Ramos (cell line): ENCODE measurements around the gene GPATCH1.

Experiments
- in situ Hi-C: fragments of 300-500 bp; cut with MboI; formaldehyde crosslinking; loops from one replicate; pipeline ENCODE4 v1.14.3; 2022; ENCODE audit warnings: low sequenced_read_pairs; ENCODE audit not compliant: unreplicated experiment

The GPATCH1 gene

DNA sequence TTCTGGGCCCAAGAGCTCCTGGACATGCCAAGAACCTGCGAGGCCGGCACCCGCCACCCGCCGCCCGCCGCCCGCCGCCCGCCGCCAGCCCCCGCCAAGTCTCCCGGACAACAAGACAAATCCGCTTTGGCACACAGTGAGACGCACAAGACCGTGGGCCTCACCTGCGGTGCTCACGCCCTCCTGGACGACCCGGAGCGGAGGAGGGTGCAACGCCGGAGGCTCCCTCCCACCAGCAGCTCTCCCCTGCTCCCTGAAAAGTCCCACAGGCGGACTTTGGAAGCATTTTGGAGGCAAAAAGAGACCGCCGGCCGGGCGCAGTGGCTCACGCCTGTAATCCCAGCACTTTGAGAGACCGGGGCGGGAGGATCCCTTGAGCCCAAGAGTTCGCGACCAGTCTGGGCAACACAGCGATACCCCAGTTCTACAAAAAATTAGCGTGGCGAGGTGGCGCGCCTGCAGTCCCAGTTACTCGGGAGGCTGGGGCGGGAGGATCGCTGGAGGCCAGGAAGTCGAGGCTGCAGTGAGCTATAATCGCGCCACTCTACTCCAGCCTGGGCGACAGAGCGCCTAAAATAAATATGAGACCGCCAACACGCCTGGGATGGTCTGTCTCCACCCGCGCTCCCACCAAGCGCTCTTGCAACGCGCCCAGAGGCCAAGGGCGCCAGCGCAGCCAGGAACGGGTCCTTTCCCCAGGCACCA is 17.1 kb upstream of the GPATCH1 start:
- in situ Hi-C loops = no loop called here

DNA sequence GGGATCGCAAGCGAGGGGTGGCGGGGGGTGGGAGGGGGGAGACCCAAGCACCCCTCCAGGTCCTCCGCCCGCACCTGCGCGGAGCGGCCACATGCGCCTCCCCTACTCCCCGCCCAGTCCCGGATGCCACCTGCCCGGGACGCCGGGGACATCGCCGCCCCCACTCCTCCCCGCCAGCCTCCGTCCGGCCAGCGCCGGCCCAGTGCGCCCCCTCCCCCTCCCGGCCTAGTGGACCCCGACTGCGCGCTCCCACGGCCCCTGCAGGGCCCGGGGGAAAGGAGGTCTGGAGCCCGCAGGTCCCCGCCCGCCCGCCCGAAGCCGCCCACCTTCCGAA is 16.6 kb upstream of the GPATCH1 start:
- in situ Hi-C loops = no loop called here

DNA sequence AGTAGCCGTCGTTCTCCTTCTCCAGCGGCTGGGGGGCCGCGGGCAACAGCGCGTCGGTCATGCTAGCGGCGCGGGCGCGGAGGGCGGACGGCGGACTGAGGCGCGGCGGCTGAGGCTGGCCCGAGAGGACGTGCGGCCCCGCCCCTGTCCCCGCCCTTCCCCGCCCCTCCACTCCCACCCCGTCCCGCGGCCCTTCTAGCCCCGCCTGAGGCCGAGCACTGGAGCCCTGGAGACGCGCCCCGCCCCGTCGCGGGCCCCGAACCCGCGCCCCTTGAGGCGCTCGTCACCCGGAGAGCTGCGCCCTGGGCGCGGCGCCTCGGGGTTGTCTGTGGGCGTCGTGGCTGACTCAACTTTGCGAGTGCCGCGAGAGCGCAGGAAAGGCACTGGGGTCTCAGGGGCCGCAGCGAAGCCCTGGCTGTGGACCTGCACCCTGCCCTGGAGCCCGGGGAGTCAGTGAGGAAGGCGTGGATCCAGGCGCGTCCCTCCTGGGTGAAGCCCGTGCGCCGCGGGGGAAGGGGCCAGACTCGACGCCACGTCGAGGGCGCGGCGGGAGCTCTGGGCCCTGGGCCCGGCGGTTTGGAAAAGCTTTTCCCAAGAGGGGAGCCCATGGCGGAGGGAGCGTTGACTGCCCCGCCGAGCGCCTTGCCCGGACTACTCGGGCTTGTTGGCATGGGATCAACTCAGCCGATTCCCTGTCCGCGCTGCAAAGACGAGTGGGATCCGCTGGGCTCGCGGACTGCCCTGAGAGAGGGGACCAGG is 16.0 kb upstream of the GPATCH1 start, which contains the start of gene RHPN2:
Gene RHPN2 (minus strand): TSS at position 97 of the 759 bp plus-strand sequence. CDS start 36 bp downstream, at position 61.
- in situ Hi-C loops = no loop called here

DNA sequence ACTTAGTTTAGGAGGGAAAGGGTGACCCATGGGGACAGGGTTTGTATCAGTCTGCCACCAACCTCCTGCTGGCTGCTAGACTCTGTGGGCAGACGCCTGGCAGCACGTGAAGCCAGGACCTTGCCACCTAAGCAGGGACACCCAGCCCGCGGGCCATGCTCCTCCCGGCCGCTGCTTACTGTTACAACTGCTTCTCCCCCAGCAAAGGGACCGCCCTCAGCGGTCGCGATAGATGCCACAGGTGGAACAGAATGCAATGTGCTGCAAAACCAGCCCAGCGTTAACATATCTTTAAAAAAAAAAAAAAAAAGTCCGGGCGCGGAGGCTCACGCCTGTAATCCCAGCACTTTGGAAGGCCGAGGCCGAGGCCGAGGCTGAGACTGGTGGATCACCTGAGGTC is 14.4 kb upstream of the GPATCH1 start:
- in situ Hi-C loops = no loop called here

DNA sequence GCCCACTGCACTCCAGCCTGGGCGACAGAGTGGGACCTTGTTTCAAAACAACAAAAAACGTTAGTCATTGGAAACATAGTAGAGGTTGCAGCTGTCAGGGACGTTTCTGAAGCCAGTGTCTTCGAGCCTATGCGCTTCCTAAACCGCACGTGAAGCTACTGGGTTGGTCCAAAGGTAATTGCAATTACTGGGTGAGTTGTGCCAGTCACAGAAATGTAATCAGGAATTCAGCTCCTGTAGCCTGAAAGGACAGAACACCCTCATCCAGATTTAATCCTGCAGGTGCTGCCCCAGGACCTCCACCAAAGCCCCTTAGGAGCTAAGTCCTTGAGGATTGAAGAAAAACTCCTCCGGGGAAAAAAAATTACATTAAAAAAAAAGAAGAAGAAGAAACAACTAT is 13.9 kb upstream of the GPATCH1 start:
- in situ Hi-C loops = no loop called here

DNA sequence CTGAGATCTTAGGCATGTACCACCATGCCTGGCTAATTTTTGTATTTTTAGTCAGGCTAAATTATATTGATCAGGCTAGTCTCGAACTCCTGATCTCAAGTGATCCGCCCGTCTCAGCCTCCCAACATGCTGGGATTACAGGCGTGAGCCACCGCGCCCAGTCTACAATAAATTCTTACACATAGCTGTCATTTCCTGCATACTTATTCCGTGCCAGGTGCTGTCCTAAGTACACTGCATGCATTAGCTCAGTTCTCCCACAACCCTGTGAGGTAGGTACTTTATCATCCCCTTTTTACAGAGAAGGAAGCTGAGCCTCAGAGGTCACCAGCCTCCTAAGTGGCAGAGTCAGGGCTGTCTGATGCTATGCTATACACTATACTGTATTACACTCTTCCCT is 9.1 kb upstream of the GPATCH1 start:
- in situ Hi-C loops = no loop called here

DNA sequence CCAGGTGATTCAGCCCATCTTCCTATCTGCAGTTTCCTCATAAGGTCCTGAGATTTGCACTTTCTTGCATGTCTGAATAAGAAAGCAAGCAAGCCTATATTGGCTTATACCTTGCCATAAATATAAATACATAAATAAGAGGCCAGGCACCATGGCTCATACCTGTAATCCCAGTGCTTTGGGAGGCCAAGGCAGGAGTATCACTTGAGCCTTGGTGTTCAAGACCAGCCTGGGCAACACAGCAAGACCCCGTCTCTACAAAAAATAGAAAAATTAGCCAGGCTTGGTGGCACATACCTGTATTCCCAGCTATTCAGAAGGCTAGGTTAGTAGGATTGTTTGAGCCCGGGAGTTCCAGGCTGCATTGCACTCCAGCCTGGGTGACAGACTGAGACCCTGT is 5.5 kb upstream of the GPATCH1 start:
- in situ Hi-C loops = no loop called here

DNA sequence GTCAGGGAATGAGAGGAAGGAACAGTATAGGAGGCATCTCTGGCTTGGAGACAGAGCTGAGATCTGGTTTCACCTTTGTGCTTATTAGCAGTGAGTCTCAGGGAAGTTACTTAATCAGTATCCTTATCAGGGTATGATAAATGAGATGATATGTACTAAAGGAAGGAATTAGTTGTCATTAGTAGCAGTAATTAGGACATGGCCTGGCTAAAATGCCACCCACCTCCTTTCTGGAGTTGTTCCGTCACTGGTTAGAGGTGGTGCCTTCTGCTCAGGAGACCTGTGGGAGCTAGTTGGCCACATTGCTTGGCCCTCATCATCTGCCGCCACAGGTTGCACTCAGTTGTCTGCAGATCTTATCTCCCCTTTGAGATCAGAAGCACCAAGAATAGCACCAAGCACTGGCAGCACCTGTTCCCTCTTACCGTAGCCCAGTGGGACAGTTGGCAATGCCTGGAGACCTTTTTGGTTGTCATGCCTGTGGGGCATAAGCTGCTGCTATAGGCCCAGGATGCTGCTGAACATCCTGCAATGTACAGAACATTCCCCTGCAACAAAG is 4.7 kb downstream of the GPATCH1 start:
- in situ Hi-C loops = no loop called here

DNA sequence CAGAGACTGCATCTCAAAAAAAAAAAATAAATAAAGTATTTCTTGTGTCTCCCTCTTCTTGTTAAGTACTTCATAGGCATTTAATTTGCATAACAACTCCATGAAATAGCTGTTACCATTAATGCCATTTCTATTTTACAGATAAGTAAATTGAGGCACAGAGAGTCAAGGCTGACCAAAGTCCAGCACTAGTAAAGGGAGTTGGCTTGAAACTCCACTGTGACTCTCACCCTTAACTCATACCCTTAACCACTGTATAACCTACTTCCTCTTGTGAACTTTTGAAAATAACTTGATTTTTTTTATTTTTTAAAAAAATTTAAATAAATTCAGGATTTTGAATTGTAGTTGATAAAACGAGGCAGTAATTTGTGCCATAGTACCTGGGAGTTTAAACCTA is 6.0 kb downstream of the GPATCH1 start:
- in situ Hi-C loops = no loop called here

DNA sequence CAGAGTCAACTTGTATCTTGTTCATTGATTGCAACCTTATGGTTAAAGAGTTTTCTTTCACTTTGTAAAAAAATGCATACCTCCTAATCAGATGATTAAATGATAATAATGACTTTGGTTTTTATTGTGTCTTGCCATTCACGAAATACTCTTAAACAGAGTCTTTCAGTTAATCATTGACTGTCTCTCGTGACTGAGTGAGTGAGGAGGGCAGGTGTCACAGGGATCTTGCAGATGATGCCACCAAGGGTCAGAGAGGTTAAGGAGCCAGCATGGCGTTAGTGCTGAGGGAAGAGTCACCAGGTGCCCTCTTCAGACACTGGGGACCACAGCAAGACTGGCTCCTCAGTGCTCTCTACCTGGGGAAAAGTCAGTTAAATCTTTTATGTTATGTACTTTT is 8.0 kb downstream of the GPATCH1 start:
- in situ Hi-C loops = no loop called here

DNA sequence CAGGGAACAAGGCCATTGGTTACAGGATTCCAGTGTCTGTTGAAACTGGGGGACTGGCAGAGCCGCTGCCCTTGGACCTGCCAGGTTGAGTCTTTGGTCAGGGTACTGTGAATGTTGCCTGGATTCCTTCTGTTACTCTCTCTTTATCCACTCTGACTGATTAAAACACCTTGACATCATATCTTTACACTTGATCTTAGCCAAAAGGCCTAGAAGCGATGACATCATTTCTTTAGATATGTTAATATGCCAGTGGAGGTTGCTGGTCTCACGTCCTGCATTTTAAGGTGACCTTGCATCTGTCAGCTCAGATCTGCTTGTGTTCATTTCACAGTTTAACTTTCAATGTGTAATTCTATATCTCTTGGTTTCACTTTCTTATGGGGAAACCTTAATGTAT is 9.2 kb downstream of the GPATCH1 start:
- in situ Hi-C loops = no loop called here

DNA sequence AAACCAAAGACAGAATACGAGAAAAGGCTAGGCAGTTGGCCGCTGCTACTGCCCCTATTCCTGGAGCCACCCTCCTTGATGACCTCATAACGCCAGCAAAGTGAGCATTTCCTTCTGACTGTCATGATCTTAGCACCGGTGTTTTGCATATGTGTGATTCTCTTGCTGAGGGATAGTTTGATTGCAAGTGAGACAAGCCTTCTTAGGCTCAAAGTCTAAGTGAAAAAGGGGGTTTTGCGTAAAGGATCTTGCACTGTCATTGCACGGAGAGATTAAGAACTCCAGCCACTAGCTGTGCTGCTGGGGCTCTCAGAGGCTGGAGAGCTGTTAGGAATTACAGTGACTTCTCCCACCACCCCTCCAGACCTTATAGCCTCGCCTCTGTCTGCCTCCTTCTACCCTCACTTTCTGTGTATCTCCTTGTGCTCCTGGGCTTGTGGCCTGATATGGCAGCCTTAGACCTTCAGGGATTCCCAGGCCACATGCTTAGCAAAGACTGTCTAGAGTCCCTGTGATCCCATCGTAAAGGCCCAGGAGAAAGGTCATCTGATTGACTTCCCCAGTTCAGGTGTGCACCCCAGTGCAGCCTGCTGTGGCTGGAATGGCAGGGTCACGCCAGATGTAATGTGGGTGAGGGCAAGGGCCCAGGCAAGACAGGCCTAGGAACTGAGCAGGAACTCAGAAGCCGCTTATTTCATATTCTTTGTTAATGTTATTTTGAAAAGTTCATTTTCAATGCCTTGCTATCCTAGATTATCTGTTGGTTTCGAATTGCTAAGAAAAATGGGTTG is 12.6 kb downstream of the GPATCH1 start:
- in situ Hi-C loops = no loop called here

DNA sequence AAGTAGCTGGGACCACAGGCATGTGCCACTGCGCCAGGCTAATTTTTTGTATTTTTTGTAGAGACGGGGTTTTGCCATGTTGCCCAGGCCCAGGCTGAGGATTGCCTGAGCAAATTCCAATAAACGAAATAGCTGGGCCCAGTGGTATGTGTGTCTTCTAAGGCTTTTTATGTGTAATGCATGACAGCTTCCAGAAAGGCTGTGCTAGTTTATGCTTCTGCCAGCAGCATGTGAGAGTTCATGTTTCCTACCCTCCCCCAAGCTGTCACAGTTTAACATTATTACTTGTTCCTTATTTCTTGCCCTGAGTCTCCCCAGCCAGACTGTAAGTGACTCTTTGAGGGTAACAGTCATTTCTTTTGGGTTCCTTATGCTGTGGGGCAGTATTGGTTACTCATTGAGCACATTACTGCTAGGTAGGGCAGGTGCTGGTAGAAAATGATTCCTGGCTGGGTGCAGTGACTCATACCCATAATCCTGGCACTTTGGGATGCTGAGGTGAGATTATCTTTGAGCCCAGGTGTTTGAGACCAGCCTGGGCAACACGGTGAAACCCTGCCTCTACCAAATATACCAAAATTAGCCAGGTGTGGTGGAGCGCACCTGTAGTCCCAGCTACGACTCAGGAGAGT is 13.6 kb downstream of the GPATCH1 start:
- in situ Hi-C loops = no loop called here

DNA sequence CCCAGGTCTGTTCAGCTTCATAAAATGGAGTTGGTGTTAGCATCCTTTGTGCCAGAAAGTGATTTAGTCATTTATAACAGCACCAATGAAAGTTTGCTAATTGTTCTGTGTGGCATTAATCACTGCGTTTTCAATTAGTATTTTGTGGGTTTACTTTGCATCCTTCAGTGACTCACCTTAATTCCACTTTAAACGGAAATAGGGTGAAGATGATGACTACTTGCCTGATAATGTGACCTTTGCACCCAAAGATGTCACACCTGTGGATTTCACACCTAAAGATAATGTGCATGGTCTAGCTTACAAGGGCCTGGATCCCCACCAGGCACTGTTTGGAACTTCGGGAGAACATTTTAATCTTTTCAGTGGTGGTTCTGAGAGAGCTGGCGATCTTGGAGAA is 15.0 kb downstream of the GPATCH1 start:
- in situ Hi-C loops = no loop called here

DNA sequence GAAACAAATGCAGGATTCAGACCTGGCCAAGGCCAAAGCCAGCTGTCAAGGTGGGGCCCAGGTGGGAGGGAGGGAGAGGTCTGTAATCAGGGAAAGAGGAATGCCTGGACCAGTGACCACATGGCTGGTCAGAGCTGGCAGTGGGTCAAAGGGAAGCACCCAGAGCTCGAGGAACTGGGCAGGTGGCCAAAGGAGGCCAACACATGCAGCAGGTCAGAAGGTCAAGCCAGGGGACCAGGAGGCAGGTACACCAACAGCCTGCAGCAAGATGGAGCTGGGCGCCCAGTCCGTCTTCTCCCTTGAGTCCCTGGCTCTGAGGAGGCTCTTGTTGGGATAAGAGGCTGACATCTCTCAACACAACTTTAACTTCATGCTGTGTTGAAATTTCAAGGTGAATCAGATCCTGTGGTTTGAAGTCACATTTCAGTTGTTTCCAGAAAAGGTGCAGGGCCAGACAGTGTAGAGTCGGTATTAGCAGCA is 17.1 kb downstream of the GPATCH1 start:
- in situ Hi-C loops = no loop called here

DNA sequence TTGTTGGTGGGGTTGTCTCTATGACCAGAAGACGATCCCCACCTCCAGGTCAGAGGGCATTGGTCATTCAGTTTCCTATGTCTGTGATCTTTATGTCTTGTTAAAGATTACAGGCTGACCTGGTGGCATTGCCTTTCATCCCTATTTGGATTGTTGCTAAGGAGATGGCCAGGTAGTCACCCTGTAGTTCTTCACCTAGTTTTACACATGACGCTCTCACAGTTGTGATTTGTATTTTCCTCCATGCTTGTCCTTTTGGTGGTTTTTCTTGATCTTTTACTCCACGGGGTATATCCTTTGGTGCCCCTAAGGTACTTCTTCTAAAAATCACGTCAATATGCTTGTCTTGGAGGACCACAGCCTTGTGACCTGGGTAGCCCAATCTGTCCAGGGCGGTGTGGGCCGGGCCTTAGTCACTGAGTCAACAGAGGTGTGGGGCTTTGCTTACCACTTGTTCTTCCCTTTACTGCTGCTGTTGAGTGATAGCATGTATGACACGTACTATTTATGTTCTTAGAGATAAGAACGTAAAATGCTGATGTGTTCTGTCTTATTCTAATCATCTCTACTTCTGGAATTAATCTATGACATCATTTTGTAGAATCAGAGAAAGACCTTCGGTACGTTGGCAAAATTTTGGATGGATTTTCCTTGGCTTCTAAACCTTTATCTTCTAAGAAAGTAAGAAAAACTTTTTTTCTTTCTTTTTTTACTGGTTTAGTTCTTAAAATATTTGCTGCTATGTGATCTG is 20.1 kb downstream of the GPATCH1 start:
- in situ Hi-C loops = no loop called here

DNA sequence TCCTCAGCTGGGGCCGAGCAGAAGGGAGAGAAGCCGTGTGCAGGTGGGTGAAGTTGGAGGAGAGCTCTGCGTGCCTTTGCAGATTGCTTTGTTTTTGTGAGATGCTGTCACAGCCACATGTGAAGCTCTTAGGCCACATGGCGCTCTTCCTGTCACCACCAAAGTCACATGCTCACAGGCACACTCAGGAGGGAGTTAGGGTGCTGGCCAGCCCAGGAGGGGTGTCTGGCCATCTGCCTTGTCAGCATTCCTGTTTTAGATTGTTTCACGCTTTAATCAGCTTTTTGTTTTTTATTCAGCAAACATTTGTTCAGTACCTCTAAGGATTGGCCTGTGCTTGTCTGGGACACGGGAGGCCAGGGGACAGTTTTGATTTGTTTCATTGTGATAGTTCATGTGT is 21.9 kb downstream of the GPATCH1 start:
- in situ Hi-C loops = no loop called here

DNA sequence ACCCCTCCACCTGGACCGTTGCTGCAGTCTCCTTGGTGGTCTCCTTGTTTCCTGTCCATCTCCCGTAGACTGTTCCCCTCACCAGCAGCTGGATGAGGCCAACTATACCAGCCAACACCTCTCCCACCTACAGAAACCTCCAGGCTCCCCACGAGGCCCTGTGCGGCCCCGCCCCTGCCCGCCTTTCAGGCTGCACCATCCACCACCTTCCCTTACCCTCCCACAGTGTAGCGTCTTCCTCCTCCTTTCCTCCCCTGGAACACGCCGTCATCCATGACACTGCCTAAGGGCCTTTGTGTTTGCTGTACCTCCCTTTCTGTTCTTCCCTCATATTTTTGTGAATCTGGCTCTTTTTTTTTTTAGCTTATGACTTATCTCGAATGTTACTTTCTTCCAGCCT is 27.2 kb downstream of the GPATCH1 start:
- in situ Hi-C loops = no loop called here

DNA sequence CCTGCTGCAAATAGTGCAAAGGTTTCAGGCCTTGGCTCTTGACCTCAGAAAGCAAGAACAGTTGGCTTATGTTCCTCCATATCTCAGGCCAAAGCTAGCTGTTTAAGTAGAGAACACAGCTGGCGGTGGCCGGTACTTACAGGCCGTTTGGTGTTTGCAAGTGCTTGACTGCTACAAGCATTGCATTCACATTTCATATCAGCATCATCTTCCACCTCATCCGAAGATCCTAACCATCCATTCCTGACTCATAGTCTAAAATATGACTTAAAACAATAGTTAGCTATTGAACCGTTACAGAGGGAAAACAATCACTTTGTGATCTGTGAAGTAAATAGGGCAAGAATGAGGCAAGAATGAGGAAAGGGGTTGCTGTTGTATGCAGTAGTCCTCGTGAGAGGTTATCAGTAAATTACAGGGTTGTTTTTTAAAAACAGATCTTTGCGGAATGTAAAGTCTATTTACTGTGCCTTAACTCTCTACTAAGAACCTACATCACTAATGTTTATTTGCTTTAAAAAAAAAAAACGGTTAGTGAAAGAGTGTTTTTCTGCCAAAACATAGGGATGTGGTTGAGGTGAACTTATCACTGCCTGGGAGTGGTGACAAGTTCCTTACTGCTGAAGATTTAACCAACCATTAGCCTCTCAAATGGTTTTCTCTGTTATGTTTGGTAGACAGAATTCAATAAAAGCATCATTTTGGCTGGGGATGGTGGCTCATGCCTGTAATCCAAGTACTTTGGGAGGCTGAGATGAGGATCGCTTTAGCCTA is 29.3 kb downstream of the GPATCH1 start:
- in situ Hi-C loops = no loop called here
